ENCODE results near the gene CROCC. TPM values are rescaled to one million over a fixed set of nuclear protein-coding genes. Genes with fewer than 3 reads are reported as not detected.
A peak's percentile ranks its signal among the peaks of the same experiment; 100 is the strongest.
"Not testable (repeated sequence)": the region's sequence is repeated elsewhere in the genome, so short reads cannot be mapped to it uniquely, and the experiment has no call there.

Gene CROCC
- total and polyA plus RNA-seq, 4 donors: 14.7 to 58.3 (median 43.8) TPM

DNA sequence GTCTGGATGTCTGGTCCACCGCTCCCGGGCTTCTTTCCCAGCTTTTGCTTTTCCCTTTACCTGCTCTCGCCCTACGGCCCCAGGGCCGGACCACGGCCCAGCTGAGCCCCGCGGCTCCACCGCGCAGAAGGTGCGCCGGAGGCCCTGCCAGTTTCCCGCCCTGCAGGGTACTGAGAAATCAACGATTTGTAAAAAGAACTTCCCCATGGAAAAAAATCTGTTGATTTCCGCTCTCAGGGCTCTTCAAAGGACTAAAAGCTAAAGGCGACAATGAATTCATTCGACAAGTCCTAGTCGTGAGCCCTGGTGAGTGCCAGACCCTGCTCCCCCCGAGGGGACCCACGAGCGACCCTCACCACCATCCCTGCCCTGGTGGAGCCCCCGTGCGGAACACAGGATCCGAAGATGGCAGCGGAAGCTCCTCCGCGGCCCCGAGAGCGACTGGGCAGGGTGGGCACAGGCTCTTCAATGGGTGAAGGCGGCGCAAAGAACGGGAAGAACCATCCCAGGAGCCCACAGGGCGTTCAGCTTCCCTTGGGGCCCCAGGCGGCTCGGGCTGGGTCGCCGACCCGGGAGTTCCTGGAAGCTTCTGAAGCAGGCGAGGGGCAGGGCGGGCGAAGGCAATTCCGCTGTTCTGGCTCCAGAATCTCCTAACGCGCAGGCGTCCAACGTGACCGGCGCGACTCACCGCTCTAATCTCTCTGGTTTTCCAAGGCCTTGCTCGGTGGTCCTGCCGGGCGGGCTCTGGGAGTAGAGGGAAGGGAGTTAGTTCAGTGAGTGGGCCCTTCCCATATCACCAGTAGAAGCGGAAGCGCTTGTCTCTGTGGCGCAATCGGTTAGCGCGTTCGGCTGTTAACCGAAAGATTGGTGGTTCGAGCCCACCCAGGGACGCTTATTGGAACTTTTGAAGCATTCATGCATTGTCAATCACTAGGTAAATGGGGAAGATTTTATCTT lies 32.6 kb upstream of the CROCC start:
- peak in 4 of 6 donors; percentile 46 to 94 (median 80) for DNase-seq (ENCODE audit: low read depth in 4 of 6, low spot score in 6 of 6)
- 4% methylated on average over 63 of the region's 63 CpGs for WGBS (ENCODE audit: insufficient coverage)
- no peaks in the 10 kb centered on the region for H3K36me3 ChIP-seq (ENCODE audit: control insufficient read depth, insufficient read depth, low read length)
- H3K4me3 ChIP-seq (ENCODE audit: low read depth, low read length): peak overlapping the region; percentile 64
- peak overlapping the region; percentile 94 for H3K27ac ChIP-seq (ENCODE audit: low read depth, low read length)
- no peaks in the 10 kb centered on the region for H3K9me3 ChIP-seq (ENCODE audit: control insufficient read depth, insufficient read depth, low read length)
- no peaks in the 10 kb centered on the region for H3K27me3 ChIP-seq (ENCODE audit: control insufficient read depth, insufficient read depth, low read length)
- H3K4me1 ChIP-seq (ENCODE audit: control insufficient read depth, insufficient read depth, low read length): peaks cover 12% of the 10 kb centered on the region

DNA sequence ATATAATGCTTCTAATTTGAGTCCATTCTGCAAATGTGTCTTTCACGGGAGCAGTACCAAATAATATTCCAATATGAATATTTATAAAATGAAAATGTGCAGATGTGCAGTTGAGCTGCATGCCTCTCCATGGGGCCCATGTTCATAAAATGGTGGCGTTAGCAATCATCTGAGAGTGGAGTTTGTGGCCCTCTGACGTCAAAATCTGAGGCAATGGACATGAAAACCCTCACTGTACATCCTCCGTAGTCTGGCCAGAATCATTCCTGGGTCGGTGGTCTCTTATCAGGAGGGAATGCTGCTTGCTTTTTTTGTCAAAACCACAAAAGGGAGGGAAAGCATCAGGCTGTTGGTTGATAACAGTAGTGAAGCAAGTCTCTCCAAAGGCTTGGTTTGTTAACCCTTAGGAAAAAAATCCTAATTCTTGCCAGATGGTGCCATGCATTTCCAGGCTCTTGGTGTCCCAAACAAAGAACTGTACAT lies 31.2 kb upstream of the CROCC start:
- peaks cover 12% of the 10 kb centered on the region for H3K4me1 ChIP-seq (ENCODE audit: control insufficient read depth, insufficient read depth, low read length)
- not testable (repeated sequence) for H3K27ac ChIP-seq (ENCODE audit: low read depth, low read length); H3K9me3 ChIP-seq (ENCODE audit: control insufficient read depth, insufficient read depth, low read length); DNase-seq (ENCODE audit: low read depth in 4 of 6, low spot score in 6 of 6); H3K36me3 ChIP-seq (ENCODE audit: control insufficient read depth, insufficient read depth, low read length); H3K27me3 ChIP-seq (ENCODE audit: control insufficient read depth, insufficient read depth, low read length); H3K4me3 ChIP-seq (ENCODE audit: low read depth, low read length)
- 81% methylated on average over 2 of the region's 5 CpGs for WGBS (ENCODE audit: insufficient coverage)

GRCh38 chr1:16891057-16891456 lies 30.7 kb upstream of the CROCC start:
- H3K4me3 ChIP-seq (ENCODE audit: low read depth, low read length); H3K27me3 ChIP-seq (ENCODE audit: control insufficient read depth, insufficient read depth, low read length); H3K27ac ChIP-seq (ENCODE audit: low read depth, low read length); H3K9me3 ChIP-seq (ENCODE audit: control insufficient read depth, insufficient read depth, low read length); H3K36me3 ChIP-seq (ENCODE audit: control insufficient read depth, insufficient read depth, low read length): not testable (repeated sequence)
- 50% methylated on average over 1 of the region's 4 CpGs for WGBS (ENCODE audit: insufficient coverage)
- DNase-seq (ENCODE audit: low read depth in 4 of 6, low spot score in 6 of 6): peak in 1 of 6 donors; percentile 72
- H3K4me1 ChIP-seq (ENCODE audit: control insufficient read depth, insufficient read depth, low read length): peaks cover 12% of the 10 kb centered on the region

- DNase-seq (ENCODE audit: low read depth in 4 of 6, low spot score in 6 of 6); H3K36me3 ChIP-seq (ENCODE audit: control insufficient read depth, insufficient read depth, low read length); H3K27me3 ChIP-seq (ENCODE audit: control insufficient read depth, insufficient read depth, low read length); H3K9me3 ChIP-seq (ENCODE audit: control insufficient read depth, insufficient read depth, low read length); H3K27ac ChIP-seq (ENCODE audit: low read depth, low read length); H3K4me3 ChIP-seq (ENCODE audit: low read depth, low read length): not testable (repeated sequence)
- 39% methylated on average over 3 of the region's 6 CpGs for WGBS (ENCODE audit: insufficient coverage)
- H3K4me1 ChIP-seq (ENCODE audit: control insufficient read depth, insufficient read depth, low read length): peaks cover 22% of the 10 kb centered on the region
Measured at GRCh38 chr1:16892978-16893525, 28.7 kb upstream of the CROCC start.

DNA sequence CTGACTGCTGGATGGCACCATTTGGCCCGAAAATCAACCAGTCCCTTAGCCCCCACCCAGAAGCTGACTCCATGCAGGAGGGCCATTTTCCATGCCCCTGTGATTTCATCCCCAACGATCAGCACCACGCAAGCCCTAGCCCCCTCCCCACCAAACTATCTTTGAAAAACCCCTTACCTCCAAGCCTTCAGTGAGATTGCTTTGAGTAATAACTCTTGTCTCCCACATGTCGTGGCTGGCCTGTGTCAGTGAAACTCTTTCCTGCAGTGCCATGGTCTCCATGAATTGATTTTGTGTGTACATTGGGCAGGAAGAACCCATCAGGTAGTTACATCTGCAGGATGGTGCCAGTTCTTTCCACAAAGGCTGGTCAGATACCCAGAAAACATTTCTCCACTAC lies 27.9 kb upstream of the CROCC start:
- not testable (repeated sequence) for H3K27me3 ChIP-seq (ENCODE audit: control insufficient read depth, insufficient read depth, low read length); DNase-seq (ENCODE audit: low read depth in 4 of 6, low spot score in 6 of 6)
- 67% methylated on average over 3 of the region's 4 CpGs for WGBS (ENCODE audit: insufficient coverage)

GRCh38 chr1:16894338-16894737 lies 27.4 kb upstream of the CROCC start:
- not testable (repeated sequence) for H3K36me3 ChIP-seq (ENCODE audit: control insufficient read depth, insufficient read depth, low read length); H3K9me3 ChIP-seq (ENCODE audit: control insufficient read depth, insufficient read depth, low read length); H3K27me3 ChIP-seq (ENCODE audit: control insufficient read depth, insufficient read depth, low read length); DNase-seq (ENCODE audit: low read depth in 4 of 6, low spot score in 6 of 6); H3K27ac ChIP-seq (ENCODE audit: low read depth, low read length); H3K4me3 ChIP-seq (ENCODE audit: low read depth, low read length)
- WGBS (ENCODE audit: insufficient coverage): no CpG with 5 or more reads among the region's 6 CpGs
- H3K4me1 ChIP-seq (ENCODE audit: control insufficient read depth, insufficient read depth, low read length): peaks cover 14% of the 10 kb centered on the region

More for the DNA sequence above, 27.9 kb upstream of the CROCC start:
- not testable (repeated sequence) for H3K27ac ChIP-seq (ENCODE audit: low read depth, low read length); H3K9me3 ChIP-seq (ENCODE audit: control insufficient read depth, insufficient read depth, low read length); H3K36me3 ChIP-seq (ENCODE audit: control insufficient read depth, insufficient read depth, low read length); H3K4me3 ChIP-seq (ENCODE audit: low read depth, low read length)
- H3K4me1 ChIP-seq (ENCODE audit: control insufficient read depth, insufficient read depth, low read length): peaks cover 19% of the 10 kb centered on the region

GRCh38 chr1:16895233-16895597 lies 26.5 kb upstream of the CROCC start:
- not testable (repeated sequence) for H3K4me1 ChIP-seq (ENCODE audit: control insufficient read depth, insufficient read depth, low read length); H3K36me3 ChIP-seq (ENCODE audit: control insufficient read depth, insufficient read depth, low read length); H3K27me3 ChIP-seq (ENCODE audit: control insufficient read depth, insufficient read depth, low read length); H3K9me3 ChIP-seq (ENCODE audit: control insufficient read depth, insufficient read depth, low read length)
- H3K27ac ChIP-seq (ENCODE audit: low read depth, low read length): peak overlapping the region; percentile 95
- H3K4me3 ChIP-seq (ENCODE audit: low read depth, low read length): peak overlapping the region; percentile 45
- peak in 1 of 6 donors; percentile 62 for DNase-seq (ENCODE audit: low read depth in 4 of 6, low spot score in 6 of 6)
- WGBS (ENCODE audit: insufficient coverage): no CpG with 5 or more reads among the region's 6 CpGs

- H3K9me3 ChIP-seq (ENCODE audit: control insufficient read depth, insufficient read depth, low read length); H3K36me3 ChIP-seq (ENCODE audit: control insufficient read depth, insufficient read depth, low read length); H3K27me3 ChIP-seq (ENCODE audit: control insufficient read depth, insufficient read depth, low read length); H3K4me1 ChIP-seq (ENCODE audit: control insufficient read depth, insufficient read depth, low read length): not testable (repeated sequence)
- WGBS (ENCODE audit: insufficient coverage): 0% methylated on average over 12 of the region's 39 CpGs
- peak in 5 of 6 donors; percentile 69 to 97 (median 92) for DNase-seq (ENCODE audit: low read depth in 4 of 6, low spot score in 6 of 6)
- peak within 1 kb of the TSS; percentile 45 for H3K4me3 ChIP-seq (ENCODE audit: low read depth, low read length)
- peak within 1 kb of the TSS; percentile 95 for H3K27ac ChIP-seq (ENCODE audit: low read depth, low read length)
Measured at GRCh38 chr1:16895598-16896315, 26.0 kb upstream of the CROCC start, which contains the start of gene RNU1-2. Gene RNU1-2, plus strand, starts transcription at chr1:16895980.

- H3K4me3 ChIP-seq (ENCODE audit: low read depth, low read length): peak overlapping the region; percentile 24
- DNase-seq (ENCODE audit: low read depth in 4 of 6, low spot score in 6 of 6): peak in 2 of 6 donors; percentile 47 to 50
Measured at GRCh38 chr1:16896316-16897055, 25.2 kb upstream of the CROCC start.

More at GRCh38 chr1:16896316-16897055, 25.2 kb upstream of the CROCC start:
- H3K36me3 ChIP-seq (ENCODE audit: control insufficient read depth, insufficient read depth, low read length); H3K27me3 ChIP-seq (ENCODE audit: control insufficient read depth, insufficient read depth, low read length); H3K4me1 ChIP-seq (ENCODE audit: control insufficient read depth, insufficient read depth, low read length); H3K9me3 ChIP-seq (ENCODE audit: control insufficient read depth, insufficient read depth, low read length): not testable (repeated sequence)
- 17% methylated on average over 20 of the region's 24 CpGs for WGBS (ENCODE audit: insufficient coverage)
- peak overlapping the region; percentile 95 for H3K27ac ChIP-seq (ENCODE audit: low read depth, low read length)
